IMR-90 (cell line): Measurements from ENCODE around the gene C14orf180. TPM values are rescaled to one million over a fixed set of nuclear protein-coding genes. Genes with fewer than 3 reads are reported as not detected.

Experiments
- ATAC-seq: fragments of 200-7000 bp; cut with Tn5 transposase; 2 replicates; pipeline ENCODE4 v1.9.1; 2020; ENCODE audit warnings: low read depth, mild to moderate bottlenecking, moderate library complexity
- BruUV-seq: library from RNA; stranded (reverse); fragments of 400-500 nt; replicated peaks from 2 replicates; lab custom pipeline; 2021; lab: Mats Ljungman, UMichigan
- CTCF ChIA-PET: fragments of 300-600 bp; formaldehyde crosslinking; extraction: SDS; loops from one replicate; lab custom pipeline; 2021; ENCODE audit warnings: antibody characterized with exemption; lab: Yijun Ruan, JAX
- POLR2A ChIA-PET: fragments of 300-600 bp; sonication (Branson Sonifier 250); formaldehyde crosslinking; loops from one replicate; lab custom pipeline; 2022; ENCODE audit warnings: antibody characterized with exemption; ENCODE audit not compliant: unreplicated experiment; lab: Charles Lee
- DNase-seq: peaks from one replicate; pipeline ENCODE4 v3.0.0; 2013
- H2AFZ ChIP-seq: replicated peaks from 2 replicates; pipeline ENCODE3; 2013; ENCODE audit warnings: low read length, mild to moderate bottlenecking; ENCODE audit not compliant: poor library complexity
- H2AK5ac ChIP-seq: 2 replicates; pipeline ENCODE4 v1.6.1; 2013; ENCODE audit warnings: low read depth, low read length, inconsistent platforms
- H2AK9ac ChIP-seq: replicated peaks from 2 replicates; pipeline ENCODE3; 2013; ENCODE audit warnings: mild to moderate bottlenecking, low read depth, low read length, moderate library complexity; ENCODE audit not compliant: poor library complexity
- H2BK120ac ChIP-seq: 2 replicates; pipeline ENCODE4 v1.6.1; 2013; ENCODE audit warnings: low read depth, low read length, inconsistent platforms
- H2BK15ac ChIP-seq: 3 replicates; pipeline ENCODE4 v1.6.1; 2013; ENCODE audit warnings: low read depth, low read length, inconsistent platforms
- H2BK20ac ChIP-seq: 2 replicates; pipeline ENCODE4 v1.6.1; 2013; ENCODE audit warnings: low read depth, mild to moderate bottlenecking, inconsistent platforms, low read length, moderate library complexity
- H2BK5ac ChIP-seq: 2 replicates; pipeline ENCODE4 v1.6.1; 2013; ENCODE audit warnings: mild to moderate bottlenecking, low read depth, low read length, inconsistent platforms; ENCODE audit not compliant: poor library complexity, severe bottlenecking
- H3K14ac ChIP-seq: replicated peaks from 2 replicates; pipeline ENCODE4 v1.6.1; 2013; ENCODE audit warnings: low read depth, low read length, inconsistent platforms
- H3K18ac ChIP-seq: 2 replicates; pipeline ENCODE4 v1.6.1; 2013; ENCODE audit warnings: low read depth, low read length, control low read depth
- H3K23ac ChIP-seq: 2 replicates; pipeline ENCODE4 v1.6.1; 2013; ENCODE audit warnings: low read depth, low read length, inconsistent platforms
- H3K27ac ChIP-seq: 2 replicates; pipeline ENCODE4 v1.5.1; 2013; ENCODE audit warnings: mild to moderate bottlenecking, control low read depth, low read length; ENCODE audit not compliant: insufficient read depth
- H3K27me3 ChIP-seq: 2 replicates; pipeline ENCODE4 v1.6.1; 2013; ENCODE audit warnings: low read length; ENCODE audit not compliant: control insufficient read depth, insufficient read depth
- H3K36me3 ChIP-seq: 2 replicates; pipeline ENCODE4 v1.6.1; 2013; ENCODE audit warnings: low read length, mixed read lengths; ENCODE audit not compliant: control insufficient read depth, insufficient read depth
- H3K4ac ChIP-seq: 2 replicates; pipeline ENCODE4 v1.6.1; 2013; ENCODE audit warnings: low read depth, low read length, inconsistent platforms
- H3K4me1 ChIP-seq: 2 replicates; pipeline ENCODE4 v1.6.1; 2013; ENCODE audit warnings: low read length, mixed read lengths; ENCODE audit not compliant: control insufficient read depth, insufficient read depth
- H3K4me2 ChIP-seq: 2 replicates; pipeline ENCODE4 v1.6.1; 2013; ENCODE audit warnings: low read depth, mild to moderate bottlenecking, control low read depth, low read length, moderate library complexity
- H3K4me3 ChIP-seq: 2 replicates; pipeline ENCODE4 v1.5.1; 2013; ENCODE audit warnings: low read depth, mild to moderate bottlenecking, control low read depth, low read length, moderate library complexity; ENCODE audit not compliant: insufficient read depth
- H3K56ac ChIP-seq: 2 replicates; pipeline ENCODE4 v1.6.1; 2013; ENCODE audit warnings: low read length, inconsistent platforms; ENCODE audit not compliant: insufficient read depth; ENCODE audit errors: extremely low read depth
- H3K79me1 ChIP-seq, 2 experiments: 2 replicates each; pipeline ENCODE4 v1.6.1; 2013; ENCODE audit warnings: low read length in 2 of 2, inconsistent platforms in 1 of 2, low read depth in 1 of 2
- H3K9ac ChIP-seq: 2 replicates; pipeline ENCODE4 v1.6.1; 2013; ENCODE audit warnings: low read depth, low read length, control low read depth
- H3K9me1 ChIP-seq: 2 replicates; pipeline ENCODE4 v1.6.1; 2013; ENCODE audit warnings: low read length, inconsistent platforms; ENCODE audit not compliant: insufficient read depth
- H3K9me3 ChIP-seq: 2 replicates; pipeline ENCODE4 v1.6.1; 2013; ENCODE audit warnings: low read length; ENCODE audit not compliant: control insufficient read depth, insufficient read depth
- H4K20me1 ChIP-seq: 2 replicates; pipeline ENCODE4 v1.6.1; 2013; ENCODE audit warnings: low read length, inconsistent platforms; ENCODE audit not compliant: insufficient read depth
- H4K5ac ChIP-seq: 2 replicates; pipeline ENCODE4 v1.6.1; 2013; ENCODE audit warnings: mild to moderate bottlenecking, low read depth, low read length, control low read depth
- H4K8ac ChIP-seq, 2 experiments: 2 replicates each; pipeline ENCODE4 v1.6.1; 2013; ENCODE audit warnings: low read depth in 2 of 2, low read length in 2 of 2, control low read depth in 1 of 2, inconsistent platforms in 1 of 2
- H4K91ac ChIP-seq: 2 replicates; pipeline ENCODE4 v1.6.1; 2013; ENCODE audit warnings: low read depth, low read length, inconsistent platforms; ENCODE audit not compliant: insufficient read depth
- BHLHE40 ChIP-seq: fragments of 150-350 bp; IDR thresholded peaks from 2 replicates; pipeline ENCODE4 v1.6.1; 2016; ENCODE audit warnings: mild to moderate bottlenecking, low read depth, low read length
- CEBPB ChIP-seq: IDR thresholded peaks from 2 replicates; pipeline ENCODE4 v1.6.1; 2012; ENCODE audit warnings: low read depth, low read length, improper control_type of control experiment
- ELK1 ChIP-seq: fragments of 150-350 bp; IDR thresholded peaks from 2 replicates; pipeline ENCODE4 v1.6.1; 2016; ENCODE audit warnings: low read depth, mild to moderate bottlenecking, low read length, moderate library complexity, borderline replicate concordance
- RAD21 ChIP-seq: IDR thresholded peaks from 2 replicates; pipeline ENCODE4 v1.6.1; 2012; ENCODE audit warnings: low read length, improper control_type of control experiment
- RCOR1 ChIP-seq: IDR thresholded peaks from 2 replicates; pipeline ENCODE4 v1.6.1; 2012; ENCODE audit warnings: mild to moderate bottlenecking, low read length, improper control_type of control experiment; ENCODE audit not compliant: insufficient replicate concordance
- RFX5 ChIP-seq: IDR thresholded peaks from 2 replicates; pipeline ENCODE4 v1.8.0; 2012; ENCODE audit warnings: low read depth, mild to moderate bottlenecking, low read length, moderate library complexity
- SMC3 ChIP-seq: fragments of 150-350 bp; IDR thresholded peaks from 2 replicates; pipeline ENCODE4 v1.6.1; 2016; ENCODE audit warnings: low read depth, mild to moderate bottlenecking, antibody characterized with exemption, low read length, moderate library complexity
- WGBS, 2 experiments: methylation state at CpG; one replicate each; pipeline versions ENCODE4 v1.1.5 to v1.1.7; 2013; ENCODE audit warnings: missing lambda C conversion rate in 2 of 2; ENCODE audit not compliant: insufficient read length in 1 of 2; ENCODE audit errors: extremely low coverage in 2 of 2; 5-methylcytosine and 5-hydroxymethylcytosine counted together
- dilution Hi-C: fragments of 300-500 bp; cut with HindIII; formaldehyde crosslinking; loops from one replicate; pipeline ENCODE4 v1.14.3; 2018; ENCODE audit warnings: low sequenced_read_pairs; ENCODE audit not compliant: unreplicated experiment
- in situ Hi-C: fragments of 300-500 bp; cut with MboI; formaldehyde crosslinking; loops from 3 replicates; pipeline ENCODE4 v1.14.3; 2019; ENCODE audit warnings: low sequenced_read_pairs, inconsistent platforms, mixed read lengths
- intact Hi-C: fragments of 100-400 bp; cut with micrococcal nuclease; formaldehyde crosslinking; loops from 2 replicates; pipeline ENCODE4 v1.10.0; 2022
- polyA plus RNA-seq, 3 experiments: library from polyadenylated mRNA; depleted of rRNA; stranded (reverse); fragments of >200 nt; gene quantifications; 2 replicates each; pipeline ENCODE4 v1.2.3, GENCODE V29; 2012; ENCODE audit warnings: low replicate concordance in 1 of 3
- total RNA-seq: library from RNA; depleted of rRNA; stranded (reverse); fragments of >200 nt; gene quantifications from 2 replicates; pipeline ENCODE4 v1.2.3, GENCODE V29; 2012

Gene C14orf180
- total and polyA plus RNA-seq, 2 of the 4 experiments (the other 2 are of a cell fraction) = not detected

GRCh38 chr14:104582662-104583061 is 3.1 kb downstream of the C14orf180 start:
- Histone ChIP-seq H2BK120ac (no peak overlapping the region), H4K5ac (no peak overlapping the region), H4K20me1 (no peaks in the 10 kb centered on the region), H3K4ac (no peak overlapping the region), H3K9ac (no peak overlapping the region), H3K4me3 (no peak overlapping the region), H3K27me3 (peaks cover 19% of the 10 kb centered on the region; the same call in 1 of the 2 replicates), H3K56ac (no peak overlapping the region), H2AK5ac (no peak overlapping the region), H3K9me3 (no peaks in the 10 kb centered on the region), H3K79me1 (no peaks in the 10 kb centered on the region), H3K23ac (no peak overlapping the region), H2BK15ac (no peak overlapping the region), H3K9me1 (no peaks in the 10 kb centered on the region), H2AFZ (no peak overlapping the region), H3K18ac (no peak overlapping the region), H2AK9ac (no peak overlapping the region), H2BK5ac (no peak overlapping the region), H3K27ac (no peak overlapping the region), H3K14ac (no peak overlapping the region), H2BK20ac (no peak overlapping the region), H4K8ac (no peak overlapping the region), H3K4me2 (no peak overlapping the region), H3K4me1 (no peaks in the 10 kb centered on the region), H4K91ac (no peak overlapping the region), H3K36me3 (no peaks in the 10 kb centered on the region)
- BruUV-seq = no TSS peak
- dilution Hi-C loops = no loop called here
- TF ChIP-seq RCOR1 (no peak), BHLHE40 (no peak), SMC3 (no peak), RAD21 (no peak), ELK1 (no peak), CEBPB (no peak), RFX5 (no peak)
- intact Hi-C loops = no loop called here
- DNase-seq = no peak
- ChIA-PET POLR2A (no interaction called here), CTCF (no interaction called here)
- 0% methylated on average over 1 of the region's 12 CpGs; no CpG with 5 or more reads in 1 of the 2 experiments for WGBS, 2 experiments
- in situ Hi-C loops = no loop called here
- no peak for ATAC-seq
